GM23338 (cell line): Measurements from ENCODE around the gene GRAMD1B. TPM values are rescaled to one million over a fixed set of nuclear protein-coding genes. Genes with fewer than 3 reads are reported as not detected.

Experiments
- ATAC-seq: fragments of 200-7000 bp; cut with Tn5 transposase; 3 replicates; pipeline ENCODE4 v1.9.1; 2020
- DNase-seq: peaks from one replicate; pipeline ENCODE4 v3.0.0-alpha.2; 2015; ENCODE audit warnings: low spot score
- H2AFZ ChIP-seq: fragments of 200-600 bp; sonication (generic); 2 replicates; pipeline ENCODE4 v1.8.0; 2016; ENCODE audit warnings: antibody characterized with exemption, mild to moderate bottlenecking, moderate library complexity
- H3F3A ChIP-seq: fragments of 200-600 bp; sonication (generic); replicated peaks from 2 replicates; pipeline ENCODE4 v1.8.0; 2017; ENCODE audit warnings: antibody characterized with exemption, mixed run types, low read depth
- H3K27ac ChIP-seq: fragments of 200-600 bp; sonication (generic); 2 replicates; pipeline ENCODE4 v1.6.1; 2016; ENCODE audit warnings: low read depth
- H3K27me3 ChIP-seq: fragments of 200-600 bp; sonication (generic); 2 replicates; pipeline ENCODE4 v1.8.0; 2016; ENCODE audit warnings: mild to moderate bottlenecking, mixed run types, moderate library complexity; ENCODE audit not compliant: insufficient read depth
- H3K36me3 ChIP-seq: fragments of 200-600 bp; sonication (generic); 2 replicates; pipeline ENCODE4 v1.8.0; 2016; ENCODE audit warnings: mild to moderate bottlenecking; ENCODE audit not compliant: insufficient read depth
- H3K4me1 ChIP-seq: fragments of 200-600 bp; sonication (generic); 2 replicates; pipeline ENCODE4 v1.8.0; 2016; ENCODE audit warnings: mild to moderate bottlenecking, moderate library complexity; ENCODE audit not compliant: insufficient read depth
- H3K4me2 ChIP-seq: fragments of 200-600 bp; sonication (generic); 2 replicates; pipeline ENCODE4 v1.7.1; 2017; ENCODE audit warnings: mixed run types
- H3K4me3 ChIP-seq: fragments of 200-600 bp; sonication (generic); 2 replicates; pipeline ENCODE4 v1.6.1; 2016; ENCODE audit warnings: mixed run types
- H3K79me2 ChIP-seq: fragments of 200-600 bp; sonication (generic); replicated peaks from 2 replicates; pipeline ENCODE4 v1.8.0; 2017; ENCODE audit warnings: mild to moderate bottlenecking; ENCODE audit not compliant: insufficient read depth
- H3K9me2 ChIP-seq: fragments of 200-600 bp; sonication (generic); 2 replicates; pipeline ENCODE4 v1.8.0; 2017; ENCODE audit not compliant: insufficient read depth
- H4K20me1 ChIP-seq: fragments of 200-600 bp; sonication (generic); replicated peaks from 2 replicates; pipeline ENCODE4 v1.8.0; 2017; ENCODE audit warnings: mild to moderate bottlenecking; ENCODE audit not compliant: insufficient read depth
- H3K27ac Mint-ChIP-seq: 2 replicates; pipeline ENCODE4 v1.8.0; 2020; ENCODE audit warnings: inconsistent platforms, mild to moderate bottlenecking, moderate library complexity, mixed read lengths
- H3K27me3 Mint-ChIP-seq: 3 replicates; pipeline ENCODE4 v1.8.0; 2022; ENCODE audit warnings: low read depth, mild to moderate bottlenecking, moderate library complexity, mixed read lengths, inconsistent platforms; ENCODE audit not compliant: insufficient read depth, poor library complexity
- H3K36me3 Mint-ChIP-seq: 3 replicates; pipeline ENCODE4 v1.8.0; 2021; ENCODE audit warnings: low read depth, mild to moderate bottlenecking, inconsistent platforms, moderate library complexity, mixed read lengths
- H3K4me1 Mint-ChIP-seq: 3 replicates; pipeline ENCODE4 v1.8.0; 2020; ENCODE audit warnings: mild to moderate bottlenecking, inconsistent platforms, mixed read lengths
- H3K4me3 Mint-ChIP-seq: 3 replicates; pipeline ENCODE4 v1.8.0; 2021; ENCODE audit warnings: moderate library complexity, mild to moderate bottlenecking, inconsistent platforms, mixed read lengths
- H3K9me3 Mint-ChIP-seq: 3 replicates; pipeline ENCODE4 v1.8.0; 2020; ENCODE audit warnings: moderate library complexity, mild to moderate bottlenecking, inconsistent platforms, mixed read lengths
- CREB1 ChIP-seq: fragments of 250-450 bp; sonication (Bioruptor Pico); IDR thresholded peaks from 2 replicates; pipeline ENCODE4 v1.5.0; 2020; ENCODE audit warnings: low read depth, mild to moderate bottlenecking, moderate library complexity
- CTCF ChIP-seq, 2 experiments: fragments of 200-600 bp in 1 of 2; sonication (generic) in 1 of 2; conservative IDR thresholded peaks; 2 replicates each; pipeline versions ENCODE4 v1.5.1 to v1.6.1; 2016 to 2017; ENCODE audit warnings: antibody characterized with exemption in 2 of 2, low read depth in 2 of 2, mild to moderate bottlenecking in 2 of 2, moderate library complexity in 1 of 2
- EZH2 ChIP-seq: fragments of 200-600 bp; sonication (generic); IDR thresholded peaks from one replicate; pipeline ENCODE4 v1.8.0; 2017; ENCODE audit warnings: antibody characterized with exemption, mild to moderate bottlenecking, low read depth; ENCODE audit not compliant: unreplicated experiment
- EZH2phosphoT487 ChIP-seq: fragments of 200-600 bp; sonication (generic); IDR thresholded peaks from one replicate; pipeline ENCODE4 v1.8.1; 2018; ENCODE audit warnings: antibody characterized with exemption; ENCODE audit not compliant: unreplicated experiment
- JUNB ChIP-seq: IDR thresholded peaks from one replicate; pipeline ENCODE4 v1.6.1; 2016; ENCODE audit warnings: antibody characterized with exemption; ENCODE audit not compliant: unreplicated experiment
- NANOG ChIP-seq: IDR thresholded peaks from 2 replicates; pipeline ENCODE4 v1.6.1; 2016; ENCODE audit warnings: antibody characterized with exemption, borderline replicate concordance
- POLR2AphosphoS5 ChIP-seq: IDR thresholded peaks from 2 replicates; pipeline ENCODE4 v1.6.1; 2016; ENCODE audit warnings: antibody characterized with exemption, low read depth
- STAT1 ChIP-seq: IDR thresholded peaks from one replicate; pipeline ENCODE4 v1.6.1; 2016; ENCODE audit warnings: antibody characterized with exemption; ENCODE audit not compliant: unreplicated experiment
- ZNF462 ChIP-seq: fragments of 250-450 bp; sonication (Bioruptor Pico); IDR thresholded peaks from 2 replicates; pipeline ENCODE4 v1.5.0; 2020; ENCODE audit warnings: mild to moderate bottlenecking, moderate library complexity
- polyA plus RNA-seq: library from polyadenylated mRNA; unstranded; fragments of >200 nt; fragmentation: Nextera tagmentation; extraction: Ambion mirVana; gene quantifications from 2 replicates; pipeline ENCODE4 v1.2.1, GENCODE V29; 2016
- total RNA-seq: library from RNA; depleted of rRNA; stranded (reverse); fragments of >200 nt; shearing (Covaris generic); gene quantifications from 2 replicates; pipeline ENCODE4 v1.2.3, GENCODE V29; 2014

GRAMD1B gene
- total and polyA plus RNA-seq, 2 experiments from 2014 or later = 3.7 to 24.3 TPM

DNA sequence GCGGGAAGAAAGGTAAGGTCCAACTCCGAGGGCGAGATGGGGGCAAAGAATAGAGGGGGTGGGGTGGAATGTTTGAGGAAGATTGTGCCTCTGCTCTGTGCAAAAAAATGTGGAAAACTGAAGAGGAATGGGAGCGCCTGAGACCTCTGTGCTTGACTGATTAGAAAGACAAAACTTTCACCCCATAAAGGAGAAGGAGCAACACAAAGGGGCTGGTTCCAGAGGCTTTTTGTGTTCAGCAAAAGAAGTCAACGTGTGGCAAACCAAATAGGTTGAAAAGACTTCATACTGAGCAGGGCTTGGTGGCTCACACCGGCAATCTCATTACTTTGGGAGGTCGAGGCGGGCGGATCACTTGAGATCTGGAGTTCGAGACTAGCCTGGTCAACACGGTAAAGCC lies 50.8 kb downstream of the GRAMD1B start (continued):
- TF ChIP-seq ZNF462 = no peak
- TF ChIP-seq STAT1 = no peak
- TF ChIP-seq CREB1 = no peak
- no peak for TF ChIP-seq EZH2

DNA sequence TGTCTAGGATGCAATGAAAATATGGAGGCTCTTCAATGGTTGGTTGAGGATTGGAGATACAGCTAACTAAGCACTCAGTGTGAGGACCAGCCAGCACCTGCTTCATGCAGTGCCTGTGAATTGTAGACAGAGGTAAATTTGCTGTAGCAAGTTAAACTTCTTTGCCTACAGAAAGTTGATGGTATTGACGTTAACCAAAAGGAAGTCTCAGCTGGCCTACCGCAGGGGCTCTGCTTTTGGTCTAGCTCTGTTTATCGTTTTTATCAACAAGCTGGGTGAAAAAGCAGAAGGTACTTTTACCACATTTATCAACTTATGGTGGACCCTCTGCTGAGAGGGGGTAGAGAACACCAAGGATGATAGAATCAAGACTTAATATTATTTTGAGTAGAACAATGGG lies 51.6 kb downstream of the GRAMD1B start:
- no peaks in the 10 kb centered on the region for H3F3A ChIP-seq
- no peak overlapping the region for H3K27ac ChIP-seq
- H3K79me2 ChIP-seq = peaks cover 5% of the 10 kb centered on the region; the same call in 1 of the 2 replicates
- H3K4me2 ChIP-seq = peak overlapping the region; percentile 31; the same call in 1 of the 2 replicates
- Mint-ChIP-seq H3K27me3 (peaks cover 8% of the 10 kb centered on the region), H3K4me1 (peaks cover 24% of the 10 kb centered on the region), H3K9me3 (no peaks in the 10 kb centered on the region), H3K27ac (no peak overlapping the region), H3K4me3 (no peak overlapping the region), H3K36me3 (peaks cover 3% of the 10 kb centered on the region)
- no peaks in the 10 kb centered on the region for H3K9me2 ChIP-seq
- ATAC-seq (no peak), DNase-seq (no peak)
- no peaks in the 10 kb centered on the region for H3K27me3 ChIP-seq
- peaks cover 13% of the 10 kb centered on the region for H3K4me1 ChIP-seq
- no peaks in the 10 kb centered on the region; the same call in 1 of the 2 replicates for H4K20me1 ChIP-seq
- H3K36me3 ChIP-seq = no peaks in the 10 kb centered on the region
- H2AFZ ChIP-seq = no peak overlapping the region
- no peak overlapping the region for H3K4me3 ChIP-seq
- TF ChIP-seq EZH2 (no peak), CTCF (conservative IDR thresholded peaks at IDR 0.05; ENCODE audit: low read depth in 2 of 2) (no peak), ZNF462 (no peak), EZH2phosphoT487 (no peak), POLR2AphosphoS5 (no peak), CREB1 (no peak), JUNB (no peak), NANOG (no peak)
